Osteoblast (primary cell): ENCODE results near the gene DNAJC1. TPM values are rescaled to one million over a fixed set of nuclear protein-coding genes. Genes with fewer than 3 reads are reported as not detected.

Experiments
- DNase-seq: peaks from one replicate; pipeline ENCODE4 v3.0.0; 2011; ENCODE audit warnings: low spot score, mixed read lengths; ENCODE audit not compliant: insufficient read length; ENCODE audit errors: missing footprints
- H2AFZ ChIP-seq: 2 replicates; pipeline ENCODE4 v1.6.0; 2011; ENCODE audit warnings: mild to moderate bottlenecking, low read length
- H3K27ac ChIP-seq: 2 replicates; pipeline ENCODE4 v1.5.1; 2011; ENCODE audit warnings: mild to moderate bottlenecking, low read depth, low read length, moderate library complexity
- H3K27me3 ChIP-seq: 2 replicates; pipeline ENCODE4 v1.6.0; 2012; ENCODE audit warnings: mild to moderate bottlenecking, control low read depth, inconsistent platforms, low read length, moderate library complexity; ENCODE audit not compliant: insufficient read depth
- H3K36me3 ChIP-seq: 2 replicates; pipeline ENCODE4 v1.5.1; 2011; ENCODE audit warnings: mild to moderate bottlenecking, low read length, control low read depth, moderate library complexity; ENCODE audit not compliant: insufficient read depth
- H3K4me1 ChIP-seq: 2 replicates; pipeline ENCODE4 v1.5.1; 2011; ENCODE audit warnings: mild to moderate bottlenecking, low read length, control low read depth, moderate library complexity; ENCODE audit not compliant: insufficient read depth
- H3K4me2 ChIP-seq: 2 replicates; pipeline ENCODE4 v1.6.0; 2011; ENCODE audit warnings: mild to moderate bottlenecking, low read length; ENCODE audit not compliant: insufficient read depth
- H3K4me3 ChIP-seq: fragments of 200-600 bp; sonication (generic); 3 replicates; pipeline ENCODE4 v1.5.1; 2012; ENCODE audit warnings: mild to moderate bottlenecking, low read length, inconsistent platforms; ENCODE audit not compliant: insufficient read depth
- H3K79me2 ChIP-seq: 2 replicates; pipeline ENCODE4 v1.6.0; 2012; ENCODE audit warnings: mild to moderate bottlenecking, low read length, control low read depth, inconsistent platforms; ENCODE audit not compliant: insufficient read depth
- H3K9me3 ChIP-seq: 2 replicates; pipeline ENCODE4 v1.5.1; 2011; ENCODE audit warnings: low read depth, low read length, control low read depth
- H4K20me1 ChIP-seq: 2 replicates; pipeline ENCODE4 v1.6.0; 2012; ENCODE audit warnings: mild to moderate bottlenecking, low read length, control low read depth; ENCODE audit not compliant: insufficient read depth
- CTCF ChIP-seq: IDR thresholded peaks from 2 replicates; pipeline ENCODE4 v1.5.1; 2011; ENCODE audit warnings: mild to moderate bottlenecking, low read depth, low read length, moderate library complexity; ENCODE audit errors: extremely low read depth
- total RNA-seq: library from RNA; depleted of rRNA; stranded (reverse); fragments of >200 nt; gene quantifications from 2 replicates; pipeline ENCODE4 v1.2.3, GENCODE V29; 2012

Gene DNAJC1
- total RNA-seq, 1 donor, result 83.2 TPM

GRCh38 chr10:21895932-21896331, 107.6 kb downstream of the DNAJC1 start:
- Histone ChIP-seq H3K36me3 (no peaks in the 10 kb centered on the region), H3K79me2 (no peaks in the 10 kb centered on the region), H3K4me1 (no peaks in the 10 kb centered on the region), H4K20me1 (no peaks in the 10 kb centered on the region), H3K9me3 (no peaks in the 10 kb centered on the region), H3K4me2 (no peak overlapping the region), H2AFZ (no peak overlapping the region), H3K4me3 (no peak overlapping the region), H3K27me3 (no peaks in the 10 kb centered on the region), H3K27ac (no peak overlapping the region)
- DNase-seq, result no peak
- TF ChIP-seq CTCF, result no peak

GRCh38 chr10:21894648-21895342, 108.7 kb downstream of the DNAJC1 start:
- no peak for DNase-seq
- no peaks in the 10 kb centered on the region for H3K9me3 ChIP-seq
- no peak overlapping the region for H3K4me2 ChIP-seq
- no peaks in the 10 kb centered on the region for H4K20me1 ChIP-seq
- H3K36me3 ChIP-seq, result no peaks in the 10 kb centered on the region
- H3K27me3 ChIP-seq, result no peaks in the 10 kb centered on the region
- no peak overlapping the region for H2AFZ ChIP-seq
- H3K4me3 ChIP-seq, result no peak overlapping the region
- H3K4me1 ChIP-seq, result no peaks in the 10 kb centered on the region
- no peak for TF ChIP-seq CTCF
- no peaks in the 10 kb centered on the region for H3K79me2 ChIP-seq
- H3K27ac ChIP-seq, result no peak overlapping the region

GRCh38 chr10:21891439-21891838, 112.1 kb downstream of the DNAJC1 start:
- no peaks in the 10 kb centered on the region for H4K20me1 ChIP-seq
- no peaks in the 10 kb centered on the region for H3K4me1 ChIP-seq
- H3K27ac ChIP-seq, result no peak overlapping the region
- no peak for TF ChIP-seq CTCF
- DNase-seq, result no peak
- no peak overlapping the region for H3K4me2 ChIP-seq
- no peaks in the 10 kb centered on the region for H3K79me2 ChIP-seq
- H2AFZ ChIP-seq, result no peak overlapping the region
- no peaks in the 10 kb centered on the region for H3K9me3 ChIP-seq
- no peak overlapping the region for H3K4me3 ChIP-seq
- no peaks in the 10 kb centered on the region for H3K36me3 ChIP-seq
- no peaks in the 10 kb centered on the region for H3K27me3 ChIP-seq

- H3K4me3 ChIP-seq, result no peak overlapping the region
- H3K79me2 ChIP-seq, result no peaks in the 10 kb centered on the region
- H3K9me3 ChIP-seq, result no peaks in the 10 kb centered on the region
- no peak overlapping the region for H2AFZ ChIP-seq
- DNase-seq, result no peak
- H3K27me3 ChIP-seq, result no peaks in the 10 kb centered on the region
- no peaks in the 10 kb centered on the region for H3K4me1 ChIP-seq
- H3K36me3 ChIP-seq, result no peaks in the 10 kb centered on the region
- H3K4me2 ChIP-seq, result no peak overlapping the region
- H4K20me1 ChIP-seq, result no peaks in the 10 kb centered on the region
- no peak overlapping the region for H3K27ac ChIP-seq
- no peak for TF ChIP-seq CTCF
These were observed 113.9 kb downstream of the DNAJC1 start for GRCh38 chr10:21889477-21890275.
